SKM-1 (cell line): ENCODE measurements around the gene MALT1.
"Not testable (repeated sequence)": the region's sequence is repeated elsewhere in the genome, so short reads cannot be mapped to it uniquely, and the experiment has no call there.

ENCODE experiments used
- DNase-seq: peaks from one replicate; lab custom pipeline; 2025; ENCODE audit not compliant: unreplicated experiment; lab: John Stamatoyannopoulos, UW

Gene MALT1

DNA sequence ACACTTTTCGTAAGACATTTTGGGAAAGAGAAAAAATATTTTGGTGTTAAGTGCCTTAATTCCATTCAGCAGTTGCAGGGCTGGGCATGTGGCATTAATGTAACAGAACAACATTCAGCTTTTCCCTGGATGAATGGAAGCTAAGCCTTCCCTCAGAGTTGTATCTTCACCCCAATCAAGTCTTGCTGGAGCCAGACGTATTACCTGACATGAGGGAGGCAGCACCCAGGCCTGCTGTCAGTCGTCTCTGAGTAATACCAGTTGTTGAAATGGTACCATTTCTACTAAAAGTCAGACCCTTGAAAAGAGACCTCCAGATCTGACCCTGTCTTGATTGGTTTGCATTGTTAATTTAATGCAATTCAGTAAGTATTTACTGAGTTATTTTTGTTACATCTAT, 57.5 kb downstream of the MALT1 start:
- no peak for DNase-seq

- no peak for DNase-seq
Observed at GRCh38 chr18:58730618-58731017, 59.4 kb downstream of the MALT1 start.

DNA sequence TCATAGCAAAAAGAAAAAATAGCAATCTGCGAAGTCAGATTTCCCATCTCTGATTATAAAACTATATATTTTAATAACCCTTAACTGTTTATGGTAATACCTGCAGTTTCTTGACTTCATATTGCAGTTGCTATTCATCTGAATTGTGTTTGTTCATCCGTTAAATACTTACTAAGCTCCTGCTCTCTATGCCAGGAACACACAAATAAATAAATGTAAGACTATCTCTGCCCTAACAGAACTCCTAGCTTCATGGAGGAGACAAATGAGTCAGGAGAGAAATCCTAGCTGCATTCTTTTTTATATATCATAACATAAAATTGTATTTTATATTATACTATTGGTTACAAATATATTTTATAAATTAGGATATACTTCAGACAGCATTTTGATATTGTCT, 61.2 kb downstream of the MALT1 start:
- no peak for DNase-seq

- no peak for DNase-seq
Observed at GRCh38 chr18:58733866-58734265, 62.6 kb downstream of the MALT1 start.

- DNase-seq = no peak
Observed at GRCh38 chr18:58738322-58738721, 67.1 kb downstream of the MALT1 start.

DNA sequence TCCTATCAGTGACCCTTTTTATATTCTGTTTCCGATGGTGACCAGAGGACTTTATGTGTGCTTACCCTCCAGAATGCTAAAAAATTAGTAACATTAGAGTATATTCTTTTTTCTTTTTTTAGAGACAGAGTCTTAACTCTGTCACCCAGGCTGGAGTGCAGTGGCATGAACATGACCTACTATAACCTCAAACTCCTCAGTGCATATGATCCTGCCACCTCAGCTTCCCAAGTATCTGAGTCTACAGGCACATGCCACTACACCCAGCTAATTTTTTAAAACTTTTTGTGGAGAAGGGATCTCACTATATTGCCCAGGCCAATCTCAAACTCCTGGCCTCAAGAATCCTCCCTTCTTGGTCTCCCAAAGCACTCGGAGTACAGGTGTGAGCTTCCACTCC, 74.6 kb downstream of the MALT1 start:
- DNase-seq = no peak

DNA sequence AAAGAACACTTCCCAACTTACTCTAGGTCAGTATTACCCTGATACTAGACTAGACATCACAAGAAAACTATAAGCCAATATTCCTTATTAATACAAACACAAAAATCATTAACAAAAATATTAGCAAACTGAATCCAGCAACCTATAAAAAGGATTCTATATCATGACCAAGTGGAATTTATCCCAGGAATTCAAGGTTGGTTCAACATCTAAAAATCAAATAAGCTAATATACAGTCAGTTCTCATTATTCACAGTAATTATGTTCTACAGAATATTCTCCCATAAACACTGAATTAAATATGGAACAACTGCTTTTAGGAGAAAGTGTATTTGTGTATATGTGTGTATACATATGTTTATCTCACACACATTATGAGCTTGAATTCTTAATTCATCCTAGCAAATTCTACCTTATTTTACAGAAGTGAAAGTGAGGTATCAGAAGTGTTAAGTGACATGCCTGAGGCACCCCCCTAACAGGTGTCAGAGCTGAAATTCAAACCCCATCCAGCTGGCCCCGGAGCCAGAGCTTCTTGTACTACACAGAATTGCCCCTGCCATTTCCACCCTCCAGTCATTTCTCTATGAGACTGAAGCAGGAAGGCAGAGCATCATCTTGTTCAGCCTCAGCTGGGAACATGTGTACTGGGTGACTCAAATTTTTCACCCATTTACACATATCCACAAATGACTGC, 77.8 kb downstream of the MALT1 start:
- no peak for DNase-seq

DNA sequence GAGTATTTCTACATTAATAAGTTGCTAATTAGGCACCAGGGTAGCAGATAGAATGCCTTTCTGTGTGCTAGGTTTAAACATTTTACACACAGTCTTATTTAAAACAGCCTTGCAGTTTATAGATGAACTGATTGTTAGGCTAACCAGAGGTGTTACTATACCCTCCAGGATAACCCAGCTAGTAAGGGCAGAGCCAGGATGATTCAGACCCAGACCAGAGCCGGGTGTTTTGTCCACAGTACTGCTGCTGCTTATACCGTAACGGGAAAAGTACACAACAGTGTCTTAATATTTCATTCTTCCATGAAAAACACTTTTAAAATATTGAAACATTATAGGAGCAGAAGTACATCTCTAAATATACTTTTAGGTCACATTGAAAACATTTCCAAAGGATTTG, 82.7 kb downstream of the MALT1 start:
- no peak for DNase-seq

DNA sequence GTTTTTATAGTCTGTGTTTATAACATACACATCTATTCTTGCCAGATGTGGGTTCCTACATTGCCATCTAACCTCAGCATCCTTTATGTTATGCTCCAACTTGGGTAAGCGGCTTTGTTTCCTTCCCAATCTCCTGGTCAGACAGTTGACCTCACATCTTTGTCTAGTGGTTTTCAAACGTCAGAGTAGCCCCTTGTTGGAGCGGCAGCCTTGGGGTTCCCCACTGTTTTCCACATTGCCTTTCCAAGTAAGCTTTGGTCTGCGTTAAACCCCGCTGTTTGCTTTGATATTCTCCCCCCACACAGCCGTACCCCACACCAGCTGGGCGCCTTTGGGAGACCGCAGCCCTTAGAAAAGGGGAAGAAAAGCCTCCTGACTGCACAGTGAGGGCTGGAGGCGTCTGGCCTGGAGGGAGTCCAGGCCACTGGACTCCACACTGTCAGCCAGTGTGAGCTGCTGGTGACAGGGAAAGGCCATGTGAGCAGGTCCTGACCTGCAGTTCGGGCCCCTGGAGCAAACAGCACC, 83.3 kb downstream of the MALT1 start:
- DNase-seq = no peak

GRCh38 chr18:58755304-58756010, 84.2 kb downstream of the MALT1 start:
- DNase-seq = no peak

GRCh38 chr18:58756148-58756547, 84.9 kb downstream of the MALT1 start:
- DNase-seq = no peak

- DNase-seq = no peak
Observed at GRCh38 chr18:58756596-58757240, 85.5 kb downstream of the MALT1 start.

DNA sequence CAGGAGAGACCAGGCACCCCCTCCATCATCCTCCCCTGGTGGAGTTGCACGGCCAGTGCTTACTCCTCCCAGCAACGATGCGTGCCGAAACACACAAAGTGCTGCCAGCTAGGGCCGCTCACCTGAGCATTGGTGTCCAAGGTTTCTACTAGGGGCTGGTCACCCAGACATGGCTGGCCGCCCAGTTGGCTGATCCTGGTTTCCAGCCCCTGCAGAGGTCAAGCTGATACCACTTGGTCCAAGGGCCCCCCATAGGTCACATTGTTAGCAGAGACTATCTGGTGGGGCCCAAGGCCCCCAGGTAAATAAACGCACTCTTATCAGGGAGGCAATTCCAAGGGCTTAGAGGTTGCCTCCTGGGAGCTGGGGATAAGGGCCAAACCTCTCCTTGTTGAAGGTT, 86.1 kb downstream of the MALT1 start:
- DNase-seq = not testable (repeated sequence)

DNA sequence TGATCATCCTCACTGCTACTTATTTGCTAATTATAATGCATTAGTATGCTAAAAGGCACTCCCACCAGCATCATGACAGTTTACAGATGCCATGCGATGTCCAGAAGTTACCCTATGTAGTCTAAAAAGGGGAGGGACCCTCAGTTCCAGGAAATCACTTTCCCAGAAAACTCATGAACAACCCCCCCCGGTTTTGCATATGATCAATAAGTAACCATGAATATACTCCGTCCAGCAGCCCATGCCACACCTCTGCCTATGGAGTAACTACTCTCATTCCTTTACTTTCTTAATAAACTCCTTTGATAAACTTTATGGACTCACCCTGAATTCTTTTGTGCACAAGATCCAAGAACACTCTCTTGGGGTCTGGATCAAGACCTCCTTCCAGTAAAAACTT, 86.8 kb downstream of the MALT1 start:
- DNase-seq = no peak

GRCh38 chr18:58758606-58759005, 87.3 kb downstream of the MALT1 start:
- no peak for DNase-seq

DNA sequence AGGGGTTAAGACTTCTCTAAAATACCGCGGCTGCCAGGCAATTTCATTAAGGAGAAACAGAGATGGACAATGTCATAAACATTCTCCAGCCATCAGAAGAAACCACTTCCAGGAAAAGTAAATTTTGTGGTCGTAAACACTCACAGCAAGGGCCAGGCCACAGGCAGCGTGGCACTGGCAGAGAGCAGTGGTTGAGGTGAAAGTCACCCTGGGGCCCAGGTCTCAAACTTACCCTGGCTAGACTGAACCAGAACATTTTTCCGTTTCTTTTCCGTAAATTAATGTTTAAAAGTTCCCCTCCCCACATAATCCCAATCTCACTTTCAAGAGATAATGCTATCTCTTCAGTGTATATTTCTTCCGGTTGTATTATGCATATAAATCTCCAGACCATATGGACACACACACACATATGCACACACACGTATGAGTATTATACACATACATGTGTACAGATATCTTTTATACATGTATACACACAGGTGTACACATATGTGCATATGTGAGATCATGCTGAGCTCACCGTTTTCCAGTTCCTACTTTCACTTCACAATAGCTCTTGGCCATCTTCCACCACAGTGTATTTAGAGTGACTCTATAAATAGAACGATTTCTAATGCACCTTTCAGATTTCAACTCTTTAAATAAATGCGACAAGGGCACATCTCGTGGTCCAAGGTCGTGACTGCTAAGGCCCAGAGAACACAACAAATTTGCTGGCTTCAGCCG, 90.1 kb downstream of the MALT1 start:
- no peak for DNase-seq

DNA sequence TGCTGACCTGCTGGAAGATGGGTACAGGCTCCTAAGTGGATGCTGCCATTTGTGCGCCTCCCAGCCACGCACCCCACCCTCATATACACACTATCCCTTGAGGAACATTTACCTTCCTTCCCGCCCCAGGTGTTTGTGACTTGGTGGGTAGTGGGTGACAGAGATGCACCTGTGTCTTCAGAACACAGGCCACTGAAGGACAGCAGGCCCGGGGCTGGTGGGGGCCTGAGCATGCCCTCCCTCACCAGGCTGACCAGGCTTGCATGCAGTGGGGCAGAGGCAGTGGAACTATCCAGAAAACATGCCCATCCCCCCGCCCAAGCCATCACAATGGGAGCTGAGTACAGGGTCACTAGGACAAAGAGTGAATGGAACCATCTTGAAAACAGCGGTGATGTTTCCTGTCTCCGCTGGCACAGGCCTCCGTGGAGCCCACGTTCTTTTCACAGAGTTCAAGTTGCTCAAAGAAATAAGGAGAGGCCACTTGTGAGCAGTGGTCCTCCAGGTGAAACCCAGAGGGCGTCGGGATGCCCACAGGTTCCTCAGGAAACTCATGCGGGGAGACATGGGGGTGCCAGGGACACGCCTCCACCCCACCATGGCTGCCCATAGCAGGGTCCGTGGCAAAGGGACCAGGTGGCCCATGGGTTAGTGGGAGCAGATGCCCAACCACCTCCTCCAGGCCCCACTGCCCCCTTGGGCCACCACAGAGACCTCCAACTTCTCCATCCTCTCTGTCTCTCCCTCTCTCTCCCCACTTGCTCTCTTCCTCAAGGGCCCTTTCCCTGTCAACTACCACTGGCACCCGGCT, 90.9 kb downstream of the MALT1 start:
- DNase-seq = no peak

DNA sequence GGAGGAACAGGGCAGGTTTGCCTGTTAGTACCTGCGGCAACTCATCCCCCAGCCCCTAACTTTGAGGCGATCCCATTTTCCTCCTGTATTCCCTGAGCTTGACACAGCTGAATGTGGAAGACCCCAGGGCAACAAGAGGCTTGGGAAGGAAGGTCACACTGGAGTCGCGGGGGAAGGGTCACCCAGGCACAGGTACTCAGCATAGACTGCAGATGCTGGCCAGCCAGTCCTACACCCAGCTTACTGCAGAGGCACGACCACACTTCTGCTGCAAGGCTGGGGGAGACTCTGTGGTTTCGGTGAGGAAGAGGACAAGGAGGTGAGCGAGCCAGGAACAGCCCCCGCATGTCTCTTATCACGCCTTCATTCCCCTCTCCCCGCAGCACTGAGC, 91.5 kb downstream of the MALT1 start:
- no peak for DNase-seq

DNA sequence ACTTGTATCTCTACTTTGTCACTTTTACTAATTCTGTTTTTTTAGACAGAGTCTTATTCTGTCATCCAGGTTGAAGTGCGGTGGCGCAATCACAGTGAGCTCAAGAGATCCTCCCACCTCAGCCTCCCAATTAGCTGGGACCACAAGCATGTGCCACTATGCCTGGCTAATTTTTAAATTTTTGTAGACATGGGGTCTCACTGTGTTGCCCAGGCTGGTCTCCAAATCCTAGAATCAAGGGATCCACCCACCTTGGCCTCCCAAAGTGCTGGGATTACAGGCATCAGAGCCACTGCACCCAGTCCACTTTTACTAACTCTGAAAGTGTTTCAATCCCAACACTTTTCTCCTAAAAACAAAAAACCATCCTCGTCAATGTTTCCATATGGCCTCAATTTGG, 94.9 kb downstream of the MALT1 start:
- no peak for DNase-seq

DNA sequence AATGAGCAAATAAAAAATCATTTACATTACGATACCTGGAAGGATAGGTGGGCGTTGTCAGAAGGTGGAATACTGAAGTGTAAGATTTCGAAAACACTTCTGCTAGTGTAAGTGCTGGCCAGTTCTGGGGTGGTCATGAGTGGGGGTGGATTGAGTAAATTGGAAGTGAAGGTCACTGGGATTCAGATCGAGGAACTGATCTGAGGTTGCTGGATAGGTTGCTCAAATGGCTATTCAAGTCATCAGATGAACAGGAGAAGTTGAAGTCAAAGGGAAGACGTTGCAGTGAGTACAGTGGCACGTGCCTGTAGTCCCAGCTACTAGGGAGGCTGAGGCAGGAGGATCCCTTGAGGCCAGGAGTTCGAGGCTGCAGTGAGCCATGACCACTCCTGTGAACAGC, 95.7 kb downstream of the MALT1 start:
- no peak for DNase-seq
